ENCODE results near the gene JPH3.

The JPH3 gene

DNA sequence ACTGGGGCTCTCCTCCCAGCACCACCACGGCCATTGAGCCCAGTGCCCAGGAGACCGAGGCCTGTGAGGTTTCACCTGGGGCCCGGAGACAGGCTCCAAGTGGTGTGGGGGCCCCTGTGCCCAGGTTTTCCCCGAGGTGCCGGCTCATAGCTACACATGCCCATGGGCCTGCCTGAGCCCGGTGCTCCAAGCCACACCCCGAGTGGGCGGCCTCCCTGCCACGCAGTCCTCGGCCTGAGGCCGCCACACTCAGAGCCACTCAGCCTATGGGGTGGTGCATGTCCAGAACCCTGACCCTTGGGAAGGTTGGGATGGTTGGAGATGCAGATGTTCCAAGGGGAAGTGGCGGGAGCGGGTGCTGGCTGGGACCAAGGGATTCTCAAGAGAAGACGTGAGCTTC lies 24.1 kb downstream of the JPH3 start:
- Mint-ChIP-seq H3K4me3 (no peak overlapping the region), H3K4me1 (no peaks in the 10 kb centered on the region), H3K9me3 (peaks cover 5% of the 10 kb centered on the region), H3K27ac (no peak overlapping the region), H3K36me3 (no peaks in the 10 kb centered on the region), H3K27me3 (no peaks in the 10 kb centered on the region)

DNA sequence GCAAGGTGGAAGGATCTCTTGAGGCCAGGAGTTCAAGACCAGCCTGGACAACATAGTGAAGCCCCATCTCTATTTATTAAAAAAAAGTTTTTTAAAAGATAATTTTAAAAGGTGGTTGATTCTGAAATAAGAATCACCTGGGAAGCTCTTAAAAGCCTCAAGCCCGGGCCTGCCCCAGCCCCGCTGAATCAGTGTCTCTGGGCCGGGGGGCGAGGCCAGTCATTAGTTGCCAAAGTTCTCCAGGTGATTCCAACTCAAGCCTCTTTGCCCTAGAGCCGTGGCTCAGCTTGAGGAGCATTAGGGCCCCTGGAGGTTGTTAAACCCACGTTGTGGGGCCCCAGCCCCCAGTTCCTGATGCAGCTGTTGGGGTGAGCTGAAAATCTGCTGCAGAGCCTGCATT lies 24.6 kb downstream of the JPH3 start:
- H3K9me3 Mint-ChIP-seq, result peaks cover 5% of the 10 kb centered on the region
- no peak overlapping the region for H3K27ac Mint-ChIP-seq
- no peak overlapping the region for H3K4me3 Mint-ChIP-seq
- H3K36me3 Mint-ChIP-seq, result no peaks in the 10 kb centered on the region
- H3K4me1 Mint-ChIP-seq, result no peaks in the 10 kb centered on the region
- H3K27me3 Mint-ChIP-seq, result no peaks in the 10 kb centered on the region

DNA sequence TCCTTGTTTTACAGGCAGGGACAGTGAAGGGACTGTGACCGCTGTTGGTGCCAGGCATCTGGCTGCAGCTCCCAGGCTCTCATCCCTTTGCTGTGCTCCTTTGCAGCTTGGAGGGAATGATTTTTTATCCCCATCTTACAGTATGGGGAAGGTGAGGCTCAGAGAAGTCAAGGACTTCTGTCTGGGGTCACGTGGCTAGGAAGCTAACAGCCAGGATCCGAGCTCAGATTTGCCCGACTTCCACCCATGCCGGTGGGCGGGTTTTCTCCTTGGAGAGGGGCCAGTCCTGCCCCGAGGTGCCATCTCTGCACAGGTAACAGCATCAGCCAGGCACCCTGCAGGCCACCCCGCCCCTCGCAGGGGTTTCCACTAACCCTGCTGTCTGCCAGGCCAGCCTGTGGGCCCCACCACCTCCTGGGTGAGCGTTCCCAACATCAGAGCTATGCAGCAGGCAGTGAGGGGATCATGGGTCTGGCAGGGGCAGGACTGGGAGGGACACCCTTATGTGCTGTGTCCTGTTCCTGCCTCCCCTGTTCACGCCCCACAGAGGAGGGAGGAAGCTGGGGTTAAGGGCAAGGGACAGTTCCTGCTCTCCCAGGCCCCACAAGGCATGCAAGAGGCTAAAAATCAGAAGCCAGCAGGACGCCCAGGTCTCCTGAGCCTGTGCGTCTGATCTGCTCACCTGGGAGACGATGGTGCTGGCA lies 25.4 kb downstream of the JPH3 start:
- Mint-ChIP-seq H3K4me1 (no peaks in the 10 kb centered on the region), H3K4me3 (no peak overlapping the region), H3K27me3 (no peaks in the 10 kb centered on the region), H3K9me3 (peaks cover 5% of the 10 kb centered on the region), H3K36me3 (peaks cover 1% of the 10 kb centered on the region), H3K27ac (no peak overlapping the region)

DNA sequence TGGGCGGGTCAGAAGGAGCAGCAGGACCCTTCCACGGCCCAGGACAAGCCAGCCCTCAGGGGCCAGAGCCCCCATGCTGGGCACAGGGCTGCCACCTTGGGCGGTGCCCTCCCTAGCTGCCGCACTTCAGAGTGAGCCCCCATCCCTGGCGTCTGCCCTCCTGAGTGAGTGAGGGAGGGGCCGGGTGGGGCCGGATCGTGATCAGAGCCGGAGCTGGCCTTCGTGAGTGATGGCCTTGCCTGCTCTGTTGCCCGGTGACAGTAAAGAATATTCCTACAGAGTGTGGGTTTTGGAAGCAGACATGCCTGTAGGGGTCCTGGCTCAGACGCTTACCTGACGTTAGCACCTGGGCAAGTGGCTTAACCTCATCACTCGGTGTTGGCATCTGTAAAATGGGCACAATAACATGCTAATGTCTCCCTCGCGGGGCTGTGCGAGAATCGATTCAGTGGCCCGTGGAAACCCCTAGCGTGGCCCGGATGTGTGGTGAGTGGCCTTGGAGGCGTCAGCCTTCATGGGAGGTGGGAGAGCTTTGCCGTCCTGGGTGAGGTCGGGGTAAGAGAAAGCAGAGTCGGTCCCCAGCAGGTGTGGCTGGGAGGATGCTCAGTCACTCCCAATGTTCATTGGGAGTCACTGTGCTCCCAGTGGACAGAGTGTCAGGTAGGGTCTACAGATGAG lies 26.1 kb downstream of the JPH3 start:
- Mint-ChIP-seq H3K27me3 (no peaks in the 10 kb centered on the region), H3K9me3 (peaks cover 5% of the 10 kb centered on the region), H3K4me3 (no peak overlapping the region), H3K27ac (no peak overlapping the region), H3K36me3 (peaks cover 1% of the 10 kb centered on the region), H3K4me1 (no peaks in the 10 kb centered on the region)

DNA sequence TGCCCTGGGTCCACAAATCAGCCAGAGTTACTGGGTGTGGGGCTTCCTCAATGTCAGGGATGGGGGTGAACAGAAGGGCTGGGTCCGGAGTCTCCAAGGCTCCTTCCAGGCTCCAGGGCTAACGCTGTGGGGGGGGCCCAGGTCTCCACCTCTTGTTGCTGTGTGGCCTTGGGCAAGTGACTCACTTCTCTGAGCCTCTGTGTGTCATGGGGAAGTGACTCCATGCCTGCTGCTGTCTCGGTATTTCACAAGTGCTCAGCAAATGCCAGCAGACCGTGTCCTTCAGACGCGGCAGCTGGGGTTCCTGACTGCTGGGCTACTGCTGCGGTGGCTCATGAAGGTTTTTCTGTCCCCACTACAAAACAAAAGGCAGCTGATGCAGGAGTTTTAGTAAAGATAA lies 26.6 kb downstream of the JPH3 start:
- Mint-ChIP-seq H3K27ac (no peak overlapping the region), H3K9me3 (peaks cover 5% of the 10 kb centered on the region), H3K36me3 (peaks cover 1% of the 10 kb centered on the region), H3K27me3 (no peaks in the 10 kb centered on the region), H3K4me1 (no peaks in the 10 kb centered on the region), H3K4me3 (no peak overlapping the region)

DNA sequence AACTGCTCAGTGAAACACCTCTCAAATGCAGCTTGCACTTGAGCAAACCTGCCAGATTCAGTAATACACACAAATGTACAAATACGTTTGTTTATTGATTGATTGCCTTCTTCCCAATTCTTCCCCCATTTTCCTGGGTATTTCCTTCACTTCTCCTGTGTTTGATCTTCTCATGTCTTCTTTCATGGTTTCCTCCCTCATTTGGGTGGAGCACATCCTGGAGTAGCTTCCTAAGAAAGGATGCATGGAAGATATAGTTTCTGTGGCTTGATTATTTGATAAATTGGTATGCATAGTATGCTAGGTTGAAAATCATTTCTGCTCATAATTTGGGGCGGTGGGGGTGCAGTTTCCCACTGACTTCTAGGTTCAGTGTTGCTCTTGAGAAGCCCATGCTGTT lies 28.8 kb downstream of the JPH3 start:
- Mint-ChIP-seq H3K4me1 (peaks cover 12% of the 10 kb centered on the region), H3K27ac (no peak overlapping the region), H3K9me3 (peaks cover 5% of the 10 kb centered on the region), H3K4me3 (no peak overlapping the region), H3K36me3 (peaks cover 1% of the 10 kb centered on the region), H3K27me3 (no peaks in the 10 kb centered on the region)

DNA sequence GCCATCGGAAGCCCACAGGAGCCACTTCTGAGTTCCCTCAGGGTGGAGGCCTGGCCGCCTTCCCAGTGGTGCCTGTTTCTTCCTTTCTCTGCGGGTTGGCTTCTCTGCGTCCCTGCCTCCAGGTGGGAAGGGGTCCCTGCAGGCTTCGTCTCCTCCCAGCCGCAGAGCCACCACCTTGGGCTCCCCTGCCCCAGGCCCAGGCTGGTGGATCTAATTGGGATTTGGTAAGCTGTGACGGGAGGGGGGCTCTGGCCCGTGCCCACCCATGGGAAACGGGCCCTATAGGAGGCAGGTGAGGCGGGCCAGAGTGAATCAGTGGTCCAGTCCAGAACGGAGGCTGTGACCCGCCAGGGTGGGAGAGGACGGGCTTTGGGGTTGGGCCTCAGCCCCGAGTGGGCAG lies 32.1 kb downstream of the JPH3 start:
- peaks cover 1% of the 10 kb centered on the region for H3K36me3 Mint-ChIP-seq
- H3K27me3 Mint-ChIP-seq, result no peaks in the 10 kb centered on the region
- H3K4me3 Mint-ChIP-seq, result no peak overlapping the region
- peaks cover 20% of the 10 kb centered on the region for H3K4me1 Mint-ChIP-seq
- H3K9me3 Mint-ChIP-seq, result peaks cover 5% of the 10 kb centered on the region
- H3K27ac Mint-ChIP-seq, result no peak overlapping the region

DNA sequence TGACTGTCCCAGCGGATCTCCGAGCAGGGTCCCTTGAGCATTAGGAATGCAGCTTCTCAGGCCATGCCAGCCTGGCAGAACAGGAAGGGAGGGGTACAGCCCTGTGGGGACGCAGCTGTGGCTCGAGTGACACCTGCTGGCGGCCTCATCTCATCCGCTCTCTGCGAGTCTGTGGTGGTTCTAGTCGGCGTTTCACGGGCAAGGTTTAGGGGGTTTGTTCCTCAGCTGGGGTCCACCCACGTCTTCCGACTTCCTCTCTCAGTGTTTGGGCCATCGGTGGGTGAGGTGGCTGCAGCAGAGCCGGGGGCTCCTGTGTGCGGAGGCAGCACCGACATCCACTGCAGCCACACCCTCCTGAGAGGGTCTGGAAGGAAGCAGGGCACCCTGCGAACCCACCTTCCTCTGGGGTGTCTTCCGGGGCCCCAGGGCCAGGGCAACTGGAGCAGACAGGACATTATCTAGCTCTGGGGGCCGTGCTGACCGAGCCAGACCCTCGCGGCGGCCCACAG lies 33.3 kb downstream of the JPH3 start:
- no peak overlapping the region for H3K27ac Mint-ChIP-seq
- H3K9me3 Mint-ChIP-seq, result peaks cover 5% of the 10 kb centered on the region
- H3K4me1 Mint-ChIP-seq, result peaks cover 20% of the 10 kb centered on the region
- peak overlapping the region; percentile 78 for H3K4me3 Mint-ChIP-seq
- peaks cover 1% of the 10 kb centered on the region for H3K36me3 Mint-ChIP-seq
- H3K27me3 Mint-ChIP-seq, result no peaks in the 10 kb centered on the region

DNA sequence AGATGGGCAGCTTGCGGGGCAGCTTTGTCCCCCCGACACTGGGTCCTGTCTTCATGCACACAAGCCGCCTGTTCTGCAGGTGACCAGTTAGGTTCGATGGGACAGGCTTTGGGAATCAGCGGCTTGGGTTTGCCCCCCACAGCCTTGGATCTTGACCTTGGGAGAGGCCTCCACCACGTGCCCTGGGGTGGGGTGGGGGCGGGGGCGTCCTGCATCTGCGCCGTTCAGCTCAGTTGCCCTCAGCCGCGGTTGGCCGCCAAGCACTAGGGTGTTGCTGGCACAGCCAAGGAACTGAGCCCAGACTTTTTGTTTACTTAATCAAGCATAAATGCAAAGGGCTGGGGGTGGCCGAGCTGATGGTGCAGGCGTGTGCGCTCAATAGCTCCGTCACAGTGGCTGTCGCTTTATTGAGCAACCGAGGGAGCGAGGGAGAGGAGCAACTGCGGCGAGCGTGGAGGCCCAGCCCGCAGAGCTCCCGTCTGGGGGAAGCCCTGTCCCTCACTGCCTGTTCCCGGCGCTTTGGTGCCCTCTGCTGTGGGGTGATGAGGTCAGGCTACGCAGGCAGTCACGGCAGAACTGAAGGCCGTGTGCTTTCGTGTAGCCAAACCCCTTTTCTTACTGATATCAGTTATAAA lies 33.9 kb downstream of the JPH3 start:
- H3K36me3 Mint-ChIP-seq, result peaks cover 1% of the 10 kb centered on the region
- peak overlapping the region; percentile 41 for H3K27ac Mint-ChIP-seq
- H3K27me3 Mint-ChIP-seq, result no peaks in the 10 kb centered on the region
- peaks cover 1% of the 10 kb centered on the region for H3K9me3 Mint-ChIP-seq
- peak overlapping the region; percentile 78 for H3K4me3 Mint-ChIP-seq
- peaks cover 20% of the 10 kb centered on the region for H3K4me1 Mint-ChIP-seq

DNA sequence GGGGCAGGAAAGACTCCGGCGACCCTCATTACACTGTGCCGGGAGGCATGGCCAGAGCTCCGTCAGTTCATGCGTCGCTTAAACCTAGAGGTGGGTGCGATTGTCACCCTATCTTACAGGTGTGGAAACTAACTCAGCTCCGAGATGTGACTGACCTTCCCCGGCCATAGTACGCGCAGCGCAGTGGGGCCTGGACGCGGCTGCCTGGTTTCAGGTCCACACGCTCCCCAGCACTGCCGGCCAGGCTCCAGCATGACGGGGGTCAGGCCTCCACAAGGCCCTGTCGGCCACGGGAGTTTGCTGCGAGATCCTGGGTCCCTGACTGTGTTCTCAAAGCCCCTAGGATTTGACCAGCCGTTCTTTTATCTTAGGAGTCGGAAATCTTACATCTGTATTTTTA lies 34.4 kb downstream of the JPH3 start:
- Mint-ChIP-seq H3K4me1 (peaks cover 20% of the 10 kb centered on the region), H3K27ac (no peak overlapping the region), H3K4me3 (peak overlapping the region; percentile 78), H3K36me3 (peaks cover 1% of the 10 kb centered on the region), H3K9me3 (no peaks in the 10 kb centered on the region), H3K27me3 (no peaks in the 10 kb centered on the region)

DNA sequence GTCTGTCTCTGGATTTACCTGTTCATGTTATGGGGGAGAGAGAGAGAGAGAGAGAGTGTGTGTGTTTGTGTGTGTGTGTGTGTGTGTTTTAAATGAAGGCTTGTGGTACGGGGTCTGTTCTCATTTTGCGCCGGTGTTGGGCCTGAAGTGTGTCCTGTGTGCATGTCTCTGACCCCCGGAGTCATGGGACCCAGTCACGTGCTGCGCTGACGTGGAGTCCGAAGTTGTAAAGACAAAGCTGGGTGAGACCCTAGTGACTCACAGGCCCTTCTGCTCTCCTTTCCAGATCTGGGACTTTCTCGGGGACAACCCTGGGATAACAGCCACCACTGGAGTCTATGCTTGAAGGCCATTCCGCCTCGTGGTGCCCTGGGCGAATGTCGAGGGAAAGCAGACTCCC lies 35.0 kb downstream of the JPH3 start:
- no peak overlapping the region for H3K4me3 Mint-ChIP-seq
- peaks cover 20% of the 10 kb centered on the region for H3K4me1 Mint-ChIP-seq
- H3K27me3 Mint-ChIP-seq, result no peaks in the 10 kb centered on the region
- H3K9me3 Mint-ChIP-seq, result no peaks in the 10 kb centered on the region
- H3K36me3 Mint-ChIP-seq, result peaks cover under 1% of the 10 kb centered on the region
- no peak overlapping the region for H3K27ac Mint-ChIP-seq

DNA sequence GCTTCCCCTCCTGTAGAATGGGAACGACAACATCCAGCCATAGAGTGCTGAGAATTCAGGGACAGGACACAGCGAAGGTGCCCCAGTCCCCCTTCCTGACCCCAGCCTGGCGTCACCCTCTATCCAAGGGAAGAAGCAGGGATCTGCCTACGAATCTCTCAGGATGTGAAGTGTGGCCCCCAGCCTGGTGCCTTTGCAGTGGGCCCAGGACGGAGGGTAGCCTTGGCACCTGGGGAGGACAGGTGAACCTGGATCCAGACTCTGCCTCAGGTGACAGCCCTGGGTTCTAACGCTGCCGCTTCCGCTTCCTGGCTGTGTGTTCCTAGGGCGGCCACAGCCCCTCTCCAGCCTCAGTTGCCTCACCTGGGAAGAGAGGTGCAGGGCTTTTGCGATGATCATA lies 36.4 kb downstream of the JPH3 start:
- H3K9me3 Mint-ChIP-seq, result no peaks in the 10 kb centered on the region
- no peak overlapping the region for H3K4me3 Mint-ChIP-seq
- H3K36me3 Mint-ChIP-seq, result no peaks in the 10 kb centered on the region
- no peak overlapping the region for H3K27ac Mint-ChIP-seq
- no peaks in the 10 kb centered on the region for H3K27me3 Mint-ChIP-seq
- peaks cover 20% of the 10 kb centered on the region for H3K4me1 Mint-ChIP-seq

DNA sequence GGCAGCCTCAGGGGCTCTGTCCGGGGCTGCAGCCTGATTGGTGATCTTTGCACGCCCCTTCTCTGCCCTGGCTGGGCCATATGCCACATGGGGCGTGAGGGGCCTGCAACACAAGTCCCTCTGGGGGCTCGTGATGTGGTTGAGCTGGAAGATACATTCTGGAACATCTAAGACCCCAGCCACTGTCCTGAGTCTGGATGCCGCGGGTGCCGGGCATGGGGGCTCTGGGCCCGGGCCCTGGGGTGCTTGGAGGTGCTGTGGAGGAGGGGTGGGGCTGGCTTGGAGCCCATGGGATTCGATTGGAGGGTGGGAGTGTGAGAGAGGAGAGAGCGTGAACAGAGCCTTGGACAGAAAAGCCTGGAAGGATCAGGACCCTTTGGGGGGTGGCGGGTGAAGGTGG lies 39.4 kb downstream of the JPH3 start:
- Mint-ChIP-seq H3K36me3 (no peaks in the 10 kb centered on the region), H3K4me3 (no peak overlapping the region), H3K27ac (no peak overlapping the region), H3K27me3 (no peaks in the 10 kb centered on the region), H3K9me3 (no peaks in the 10 kb centered on the region), H3K4me1 (peaks cover 3% of the 10 kb centered on the region)

DNA sequence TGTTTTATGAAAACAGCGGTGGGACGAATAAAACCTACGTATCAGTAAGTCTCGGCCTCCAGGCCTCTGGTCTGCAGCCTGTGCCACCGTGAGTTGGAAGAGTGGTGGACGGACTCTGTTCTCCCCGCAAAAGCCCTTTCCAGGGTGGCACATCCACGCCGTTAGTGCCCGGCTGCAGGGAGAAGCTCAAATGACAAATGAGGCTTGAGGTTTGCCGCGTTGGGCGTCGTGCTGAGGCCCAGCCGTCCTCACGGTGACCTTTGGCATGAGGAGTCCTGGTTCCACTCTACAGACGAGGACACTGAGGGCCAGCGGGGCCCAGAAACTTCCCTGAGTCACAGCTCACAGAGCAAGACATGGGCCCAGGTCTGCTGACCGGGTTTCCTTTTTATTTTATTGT lies 40.2 kb downstream of the JPH3 start:
- Mint-ChIP-seq H3K36me3 (no peaks in the 10 kb centered on the region), H3K9me3 (no peaks in the 10 kb centered on the region), H3K4me3 (no peak overlapping the region), H3K27ac (no peak overlapping the region), H3K27me3 (no peaks in the 10 kb centered on the region), H3K4me1 (no peaks in the 10 kb centered on the region)

DNA sequence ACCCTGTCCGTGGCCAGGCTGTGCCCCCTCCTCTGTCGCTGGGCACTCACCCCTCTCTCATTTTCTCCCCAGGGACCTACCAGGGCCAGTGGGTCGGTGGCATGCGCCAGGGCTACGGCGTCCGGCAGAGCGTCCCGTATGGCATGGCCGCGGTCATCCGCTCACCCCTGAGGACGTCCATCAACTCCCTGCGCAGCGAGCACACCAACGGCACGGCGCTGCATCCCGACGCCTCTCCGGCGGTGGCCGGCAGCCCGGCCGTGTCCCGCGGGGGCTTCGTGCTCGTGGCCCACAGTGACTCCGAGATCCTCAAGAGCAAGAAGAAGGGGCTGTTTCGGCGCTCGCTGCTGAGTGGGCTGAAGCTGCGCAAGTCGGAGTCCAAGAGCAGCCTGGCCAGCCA lies 41.9 kb downstream of the JPH3 start:
- Mint-ChIP-seq H3K4me1 (no peaks in the 10 kb centered on the region), H3K9me3 (no peaks in the 10 kb centered on the region), H3K4me3 (no peak overlapping the region), H3K36me3 (no peaks in the 10 kb centered on the region), H3K27me3 (peaks cover 2% of the 10 kb centered on the region), H3K27ac (no peak overlapping the region)

DNA sequence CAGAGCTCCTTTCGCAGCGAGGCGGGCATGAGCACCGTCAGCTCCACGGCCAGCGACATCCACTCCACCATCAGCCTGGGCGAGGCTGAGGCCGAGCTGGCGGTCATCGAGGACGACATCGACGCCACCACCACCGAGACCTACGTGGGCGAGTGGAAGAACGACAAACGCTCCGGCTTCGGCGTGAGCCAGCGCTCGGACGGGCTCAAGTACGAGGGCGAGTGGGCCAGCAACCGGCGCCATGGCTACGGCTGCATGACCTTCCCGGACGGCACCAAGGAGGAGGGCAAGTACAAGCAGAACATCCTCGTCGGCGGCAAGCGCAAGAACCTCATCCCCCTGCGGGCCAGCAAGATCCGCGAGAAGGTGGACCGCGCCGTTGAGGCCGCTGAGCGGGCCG lies 42.3 kb downstream of the JPH3 start:
- Mint-ChIP-seq H3K9me3 (no peaks in the 10 kb centered on the region), H3K27me3 (peaks cover 2% of the 10 kb centered on the region), H3K4me3 (no peak overlapping the region), H3K36me3 (no peaks in the 10 kb centered on the region), H3K4me1 (no peaks in the 10 kb centered on the region), H3K27ac (no peak overlapping the region)
